Activated CD4-positive, alpha-beta T cell treated with anti-CD3 and anti-CD28 coated beads, Interleukin-2, amount 50 U/mL, for 4 hours (primary cell): ENCODE results near the gene OPN3.

ENCODE experiments used
- DNase-seq, 2 experiments: peaks; one replicate each; pipeline ENCODE4 v3.0.0-alpha.2; 2020

Gene OPN3

DNA sequence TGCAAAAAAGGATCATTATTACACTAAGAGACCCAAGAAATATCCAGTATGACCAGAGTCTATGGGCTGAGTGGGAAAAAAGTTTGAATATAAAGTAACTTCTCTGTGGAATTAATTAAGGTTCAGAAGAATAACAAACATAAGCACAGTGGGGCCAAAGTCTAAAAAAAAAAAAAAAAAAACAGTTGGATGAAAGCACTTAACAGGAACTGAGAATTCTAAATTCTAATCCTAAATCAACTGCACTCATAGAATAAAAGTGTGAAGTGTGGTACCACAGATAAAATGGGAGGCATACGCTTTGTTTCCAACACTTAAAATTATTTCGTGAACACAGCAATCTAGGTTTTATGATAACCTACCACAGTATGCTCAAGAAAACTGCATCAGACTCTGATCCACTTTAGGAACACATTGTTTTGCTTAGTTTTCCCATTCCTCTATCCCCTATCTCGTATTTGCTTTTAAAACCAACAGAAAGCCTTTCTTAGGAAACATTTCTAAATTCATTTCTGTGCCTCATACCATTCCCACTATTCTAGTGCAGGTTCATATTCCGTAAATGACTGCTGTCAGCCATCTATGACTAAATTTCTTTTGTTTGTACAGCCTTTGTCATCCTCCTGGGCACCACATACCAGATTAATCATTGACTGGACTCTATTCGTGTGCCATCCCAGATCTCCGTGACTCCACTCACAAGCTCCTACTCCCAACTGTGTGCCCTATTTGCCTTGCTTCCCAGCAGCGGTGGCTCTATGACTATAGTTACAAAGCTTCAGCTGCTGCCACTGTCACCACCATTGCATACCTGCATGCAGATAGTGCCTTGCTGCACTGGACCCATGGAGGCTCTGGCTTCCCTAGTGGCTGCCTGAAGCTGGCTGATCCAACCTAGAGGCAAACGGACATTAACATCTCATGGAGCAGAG, 24.9 kb downstream of the OPN3 start:
- DNase-seq = no peak

GRCh38 chr1:241614572-241614971, 25.6 kb downstream of the OPN3 start:
- no peak for DNase-seq

- DNase-seq = no peak
Observed at GRCh38 chr1:241614144-241614543, 26.0 kb downstream of the OPN3 start.

- no peak for DNase-seq
Observed at GRCh38 chr1:241612533-241613477, 27.4 kb downstream of the OPN3 start.

GRCh38 chr1:241611736-241612135, 28.4 kb downstream of the OPN3 start:
- DNase-seq = no peak

DNA sequence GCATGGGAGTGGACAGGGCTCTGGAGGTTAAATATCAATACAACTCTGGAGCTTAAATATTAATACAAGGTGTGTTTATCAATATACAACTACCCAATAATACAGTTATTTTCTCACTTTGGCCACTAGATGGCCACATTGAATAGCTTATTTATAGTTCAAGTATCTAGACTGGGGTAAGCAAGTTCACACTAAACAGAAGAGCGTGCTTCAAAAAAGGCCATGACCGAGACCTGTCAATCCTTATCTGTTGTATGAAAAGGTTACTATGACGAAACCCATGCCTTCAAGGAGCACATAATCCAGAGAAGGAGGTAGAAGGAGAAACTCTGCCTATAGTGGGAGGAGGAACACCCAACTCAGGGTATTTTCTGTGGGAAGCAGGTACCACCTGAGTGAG, 29.1 kb downstream of the OPN3 start:
- no peak for DNase-seq

DNA sequence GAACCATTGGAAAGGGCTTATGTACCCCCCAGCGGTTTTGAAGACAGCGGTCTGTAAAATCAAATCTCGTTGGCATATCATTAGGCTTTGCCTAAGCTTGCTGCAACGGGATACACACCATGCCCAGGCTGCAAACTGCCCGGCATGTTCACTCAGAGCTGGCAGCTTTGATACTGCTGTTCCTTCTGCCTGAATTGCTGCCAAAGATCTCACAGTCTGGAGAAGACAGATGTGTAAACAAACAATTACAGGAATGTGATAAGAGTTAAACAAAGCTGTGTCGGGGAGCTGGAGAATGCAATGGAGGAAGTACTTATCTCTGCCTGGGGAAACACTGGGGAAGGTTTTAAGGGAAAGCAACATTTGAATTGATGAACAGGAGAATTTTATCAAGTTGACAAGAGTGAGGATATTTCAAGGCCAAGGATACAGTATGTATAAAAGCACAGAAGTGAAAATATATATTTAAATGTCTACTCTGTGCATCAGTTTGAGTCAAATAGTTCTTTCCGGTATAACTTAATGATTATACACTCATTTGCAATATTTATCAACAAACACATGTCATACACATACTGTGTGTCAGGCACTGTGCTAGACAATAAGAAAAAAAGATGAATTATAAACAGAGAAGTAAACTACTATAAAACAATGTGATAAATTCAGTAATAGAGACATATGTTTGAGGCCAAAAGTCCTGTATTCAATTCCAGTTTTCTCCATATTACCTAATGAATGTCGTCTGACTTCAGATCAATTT, 29.9 kb downstream of the OPN3 start:
- no peak for DNase-seq

- no peak for DNase-seq
Observed at GRCh38 chr1:241608379-241609033, 31.7 kb downstream of the OPN3 start.

GRCh38 chr1:241607497-241607896, 32.7 kb downstream of the OPN3 start:
- DNase-seq = no peak

GRCh38 chr1:241606544-241606943, 33.6 kb downstream of the OPN3 start:
- DNase-seq = no peak

DNA sequence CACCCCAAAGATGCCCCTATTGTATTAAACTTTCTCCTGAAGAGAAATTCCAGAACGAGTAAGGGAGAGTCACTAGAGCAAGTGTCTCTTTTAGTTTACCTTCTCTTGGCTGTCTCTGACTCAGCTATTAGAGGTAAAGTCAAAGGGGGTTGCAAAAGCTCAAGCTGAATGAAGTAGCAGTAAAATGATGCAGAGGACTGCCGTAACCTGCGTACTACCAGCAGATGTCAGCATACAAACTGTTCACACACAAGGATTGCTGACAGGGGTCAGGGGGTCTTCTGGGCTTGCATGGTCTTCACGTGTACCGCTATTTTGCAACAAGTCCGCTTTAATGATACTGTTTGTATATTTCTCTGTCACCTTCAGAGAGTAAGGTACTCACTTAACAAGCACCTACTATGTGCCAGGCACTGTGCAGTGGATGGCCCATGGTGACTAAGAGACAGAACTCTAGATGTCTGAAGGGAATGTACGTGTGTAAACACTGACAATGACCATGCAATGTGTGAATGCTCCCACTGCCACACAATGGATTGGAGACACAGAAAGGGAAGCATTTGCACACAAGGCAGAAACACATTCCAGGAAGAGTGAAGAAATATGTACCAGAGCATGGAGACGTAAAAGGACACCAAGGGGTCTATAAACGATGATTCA, 34.9 kb downstream of the OPN3 start:
- no peak for DNase-seq

GRCh38 chr1:241603731-241604245, 36.4 kb downstream of the OPN3 start:
- no peak for DNase-seq

DNA sequence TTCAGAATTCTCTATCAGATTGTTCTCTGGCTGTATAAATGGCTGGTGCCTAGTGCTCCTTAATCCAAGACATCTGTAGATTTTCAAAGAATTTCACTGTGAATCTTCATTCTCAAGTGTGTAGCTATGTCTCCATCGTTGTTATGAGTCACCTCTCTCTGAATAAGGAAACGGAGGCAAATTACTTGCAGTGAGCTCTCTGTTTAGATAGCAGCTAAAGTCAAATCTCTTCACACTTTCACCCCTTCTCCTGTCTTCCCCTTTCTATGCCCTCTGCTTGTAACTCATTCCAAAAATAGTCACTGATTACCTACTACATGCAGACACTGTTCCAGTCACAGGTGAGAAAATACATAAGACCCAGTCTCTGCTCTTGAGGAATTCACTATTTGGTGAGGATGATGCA, 39.7 kb downstream of the OPN3 start:
- DNase-seq = no peak

DNA sequence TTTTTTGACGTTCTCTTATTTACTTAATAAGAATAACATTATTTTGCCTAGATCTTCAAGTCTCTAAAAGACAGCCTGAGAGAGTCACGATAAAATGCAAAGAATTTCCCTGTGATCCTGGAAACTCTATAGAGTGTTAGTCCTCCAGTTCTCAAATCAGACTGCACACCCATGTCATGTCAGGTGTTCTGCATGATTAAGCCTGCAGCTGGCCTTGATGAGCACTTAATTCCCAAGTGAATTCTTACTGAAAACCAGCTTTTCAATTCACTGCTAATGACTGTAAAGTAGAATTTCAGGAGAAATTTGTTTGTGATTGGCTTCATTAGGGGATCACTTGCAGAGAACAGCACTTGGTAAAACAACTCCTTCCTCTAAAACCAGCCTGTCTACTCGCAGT, 41.9 kb downstream of the OPN3 start:
- DNase-seq = no peak

DNA sequence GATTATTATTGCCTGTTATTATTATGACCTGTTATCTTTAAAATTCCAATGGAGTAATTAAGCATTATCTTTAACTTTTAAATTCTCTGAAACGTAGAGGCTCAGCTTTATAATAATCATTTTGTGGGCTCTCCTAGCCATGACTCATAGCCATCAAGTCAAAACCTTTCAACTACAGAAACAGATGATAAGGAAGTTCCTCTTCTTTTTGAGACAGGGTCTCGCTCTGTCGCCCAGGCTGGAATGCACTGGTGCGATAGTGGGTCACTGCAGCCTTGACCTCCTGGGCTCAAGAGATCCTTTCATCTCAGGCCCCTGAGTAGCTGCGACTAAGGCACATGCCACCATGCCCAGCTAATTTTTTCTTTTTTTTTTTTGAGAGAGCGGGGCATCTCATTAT, 43.5 kb downstream of the OPN3 start:
- DNase-seq = no peak

GRCh38 chr1:241593186-241593585, 47.0 kb downstream of the OPN3 start:
- no peak for DNase-seq

GRCh38 chr1:241592273-241592958, 47.8 kb downstream of the OPN3 start:
- DNase-seq = no peak

DNA sequence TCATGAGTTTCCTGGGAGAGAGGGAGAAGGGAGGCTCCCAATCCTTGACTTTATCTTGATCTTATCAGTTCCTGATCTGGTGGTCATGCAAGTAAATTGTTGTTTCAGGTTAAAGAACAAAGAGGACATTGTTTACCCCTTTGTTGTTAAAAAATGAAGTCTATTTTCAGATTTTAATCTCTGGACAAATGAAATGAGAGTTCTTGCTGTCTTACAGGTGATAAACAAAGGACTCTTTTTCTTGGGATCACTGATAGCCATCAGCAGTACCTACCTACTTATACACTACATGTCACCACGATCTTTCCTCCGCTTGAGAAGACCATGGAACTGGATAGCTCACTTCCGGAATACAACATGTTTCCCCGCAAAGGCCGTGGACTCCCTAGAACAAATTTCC, 48.4 kb downstream of the OPN3 start:
- DNase-seq = no peak

DNA sequence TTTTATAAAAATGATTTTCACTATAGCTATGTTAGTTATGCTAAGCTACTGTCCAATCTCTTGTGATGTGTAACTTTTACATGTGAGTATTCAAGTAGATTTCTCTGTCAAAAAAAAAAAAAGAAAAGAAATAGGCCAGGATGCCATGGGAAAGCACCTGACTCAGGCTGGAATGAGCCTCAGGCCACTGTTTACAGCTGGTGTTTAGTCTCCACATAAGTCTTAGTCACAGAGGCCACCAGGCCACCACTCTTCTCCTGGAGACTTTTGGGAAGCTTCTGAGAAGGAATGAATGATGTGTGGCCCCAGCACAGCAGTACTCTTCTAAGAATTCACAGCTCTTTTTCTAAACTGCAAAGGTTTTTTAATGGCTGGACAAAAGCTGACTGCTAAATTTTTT, 48.9 kb downstream of the OPN3 start:
- no peak for DNase-seq

DNA sequence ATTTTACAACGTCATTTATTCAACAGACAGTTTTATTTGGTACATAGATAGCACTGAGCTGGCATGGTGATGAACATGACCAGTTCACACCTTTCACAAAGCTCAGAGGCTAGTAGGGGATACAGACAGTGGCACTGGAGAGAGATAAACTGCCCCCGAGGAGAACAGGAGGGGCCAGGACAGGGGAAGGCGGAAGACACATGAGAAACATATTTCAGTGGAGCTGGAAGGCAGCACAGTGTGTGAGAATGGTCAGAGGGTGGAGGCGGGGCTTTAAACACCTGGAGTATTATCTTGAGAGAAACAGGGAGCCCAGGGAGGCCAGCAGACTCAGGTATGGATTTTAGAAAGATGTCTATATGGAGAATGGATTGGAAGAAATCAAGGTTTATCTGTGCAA, 49.5 kb downstream of the OPN3 start:
- DNase-seq = no peak

- DNase-seq = no peak
Observed at GRCh38 chr1:241589521-241589920, 50.6 kb downstream of the OPN3 start.
